Measurements from ENCODE around the gene KRT73.

KRT73 gene

GRCh38 chr12:52578469-52578868 is 39.9 kb downstream of the KRT73 start:
- no peak for DNase-seq (ENCODE audit: low read depth, low spot score)

GRCh38 chr12:52577316-52577715 is 41.0 kb downstream of the KRT73 start:
- no peak overlapping the region for H3K27ac ChIP-seq
- DNase-seq (ENCODE audit: low read depth, low spot score) = no peak

More at GRCh38 chr12:52578469-52578868, 39.9 kb downstream of the KRT73 start:
- H3K27ac ChIP-seq = no peak overlapping the region

- no peak for DNase-seq (ENCODE audit: low read depth, low spot score)
- H3K27ac ChIP-seq = no peak overlapping the region
Observed at GRCh38 chr12:52575948-52576347, 42.4 kb downstream of the KRT73 start.

- no peak for DNase-seq (ENCODE audit: low read depth, low spot score)
Observed at GRCh38 chr12:52575256-52575655, 43.1 kb downstream of the KRT73 start.

GRCh38 chr12:52573743-52574142 is 44.6 kb downstream of the KRT73 start, which contains the start of gene KRT74:
Gene KRT74 (minus strand): TSS chr12:52573843. CDS start chr12:52573777, 66 bp downstream.
- no peak for DNase-seq (ENCODE audit: low read depth, low spot score)
- H3K27ac ChIP-seq = no peak within 1 kb of the TSS

More at GRCh38 chr12:52575256-52575655, 43.1 kb downstream of the KRT73 start:
- no peak overlapping the region for H3K27ac ChIP-seq

GRCh38 chr12:52573306-52573705 is 45.1 kb downstream of the KRT73 start:
- H3K27ac ChIP-seq = no peak overlapping the region
- no peak for DNase-seq (ENCODE audit: low read depth, low spot score)

- no peak for DNase-seq (ENCODE audit: low read depth, low spot score)
- no peak overlapping the region for H3K27ac ChIP-seq
Observed at GRCh38 chr12:52570511-52570910, 47.8 kb downstream of the KRT73 start.

GRCh38 chr12:52568111-52568510 is 50.2 kb downstream of the KRT73 start:
- DNase-seq (ENCODE audit: low read depth, low spot score) = no peak
- H3K27ac ChIP-seq = no peak overlapping the region

GRCh38 chr12:52566847-52567291 is 51.5 kb downstream of the KRT73 start:
- no peak overlapping the region for H3K27ac ChIP-seq
- no peak for DNase-seq (ENCODE audit: low read depth, low spot score)

- H3K27ac ChIP-seq = no peak overlapping the region
- DNase-seq (ENCODE audit: low read depth, low spot score) = no peak
Observed at GRCh38 chr12:52564582-52564981, 53.8 kb downstream of the KRT73 start.

GRCh38 chr12:52561880-52562449 is 56.4 kb downstream of the KRT73 start:
- H3K27ac ChIP-seq = no peak overlapping the region
- no peak for DNase-seq (ENCODE audit: low read depth, low spot score)

- H3K27ac ChIP-seq = no peak overlapping the region
- no peak for DNase-seq (ENCODE audit: low read depth, low spot score)
Observed at GRCh38 chr12:52559979-52560378, 58.4 kb downstream of the KRT73 start.

GRCh38 chr12:52558781-52559445 is 59.4 kb downstream of the KRT73 start:
- H3K27ac ChIP-seq = no peak overlapping the region
- DNase-seq (ENCODE audit: low read depth, low spot score) = no peak

Measured in epithelial cell of prostate (primary cell).